NCI-H1436 (cell line): ENCODE results near the gene PJA2.

Experiments
- DNase-seq: peaks from one replicate; lab custom pipeline; 2025; lab: John Stamatoyannopoulos, UW

PJA2 gene

DNA sequence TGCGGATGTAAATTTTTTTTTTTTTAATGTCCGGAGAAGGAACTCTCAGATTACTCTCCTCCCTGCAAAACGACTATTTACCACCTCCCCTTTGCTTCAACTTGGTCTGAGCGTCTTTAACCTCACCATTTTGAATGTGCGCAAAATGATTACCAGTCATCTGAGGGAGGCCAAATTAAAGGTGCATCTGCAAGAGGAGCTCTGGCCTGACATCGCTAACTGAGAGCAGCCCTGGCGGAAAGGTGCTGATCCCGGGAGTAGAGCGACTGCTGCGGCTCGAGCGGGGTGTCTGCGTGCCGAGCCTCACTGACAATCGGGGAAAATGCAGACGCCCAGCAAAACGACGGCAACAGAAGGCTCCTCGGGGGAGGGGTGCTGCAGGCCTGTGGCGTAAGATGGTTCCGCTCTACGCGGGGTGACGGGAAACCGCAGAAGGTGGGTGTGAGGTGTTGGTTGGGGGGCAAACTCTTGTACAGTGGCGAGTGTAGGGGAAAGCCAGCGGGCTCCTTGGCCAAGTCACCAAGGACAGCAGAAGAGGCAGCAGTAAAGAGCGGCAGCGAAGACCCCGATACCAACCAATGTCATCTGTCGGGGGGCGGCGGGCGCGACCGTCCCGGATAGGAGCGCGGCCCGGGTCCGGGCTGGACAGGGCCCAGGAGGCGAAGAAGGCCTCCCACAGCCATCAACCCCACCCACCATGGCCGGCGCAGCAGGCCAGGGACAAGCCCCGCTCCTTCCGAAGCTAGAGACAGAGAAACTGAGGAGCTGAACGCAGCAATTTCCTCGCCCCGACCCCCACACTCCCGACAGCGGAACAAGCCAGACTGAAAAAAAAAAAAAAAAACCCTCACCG is 557 bp downstream of the PJA2 start:
- no peak for DNase-seq

DNA sequence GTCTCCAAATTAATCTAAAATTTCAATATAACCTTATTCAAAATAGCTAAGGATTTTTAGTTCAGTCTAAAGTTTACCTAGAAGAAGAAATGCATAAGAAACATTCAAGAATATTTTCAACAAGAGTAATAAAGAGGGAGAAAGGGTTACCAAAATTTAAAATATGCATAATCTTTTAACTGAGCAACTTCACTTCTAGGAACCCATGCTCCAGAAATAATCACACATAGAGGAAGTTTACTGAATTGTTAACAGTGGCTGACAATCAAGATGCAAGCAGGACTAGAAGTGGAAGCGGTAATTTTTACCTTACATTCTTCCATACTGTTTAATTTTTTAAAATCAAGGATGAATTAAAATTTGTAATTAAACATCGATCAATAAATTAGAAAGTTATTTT is 1.9 kb downstream of the PJA2 start:
- no peak for DNase-seq

DNA sequence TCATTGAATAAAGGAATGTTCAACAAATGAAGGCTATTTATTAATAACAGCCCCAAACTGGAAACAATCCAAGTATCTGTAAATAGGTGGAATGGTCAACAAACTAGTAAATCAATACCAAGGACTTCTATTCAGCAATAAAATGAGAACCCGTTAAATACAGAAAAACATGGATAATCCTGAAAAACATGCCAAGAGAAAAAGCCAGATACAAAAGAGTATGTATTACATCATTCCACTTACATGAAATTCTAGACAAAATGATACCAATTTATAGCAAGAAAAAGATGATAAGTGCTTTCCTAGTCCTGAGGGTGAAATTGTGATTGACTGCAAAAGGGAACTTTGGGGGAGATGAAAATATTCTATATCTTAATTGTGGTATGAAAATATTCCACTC is 3.1 kb downstream of the PJA2 start:
- no peak for DNase-seq

DNA sequence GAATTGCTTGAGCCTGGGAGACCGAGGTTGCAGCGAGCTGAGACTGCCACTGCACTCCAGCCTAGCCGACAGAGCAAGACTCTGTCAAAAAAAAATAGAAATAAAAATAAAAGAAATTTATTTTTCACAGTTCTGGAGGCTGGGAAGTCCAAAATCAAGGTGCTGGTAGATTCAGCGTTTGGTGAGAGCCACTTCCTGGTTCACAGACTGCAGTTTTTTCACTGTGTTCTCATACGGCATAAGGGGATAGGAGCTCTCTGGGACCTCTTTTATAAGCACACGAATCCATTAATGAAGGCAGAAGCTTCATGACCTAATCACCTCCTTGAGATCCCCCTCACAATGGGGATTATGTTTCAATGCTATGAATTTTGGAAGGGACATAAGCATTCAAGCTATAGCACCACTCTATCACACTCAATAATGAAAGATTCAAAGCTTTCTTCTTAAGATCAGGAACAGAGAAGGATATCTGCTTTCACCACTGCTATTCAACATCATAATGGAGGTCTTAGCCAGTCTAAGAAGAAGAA is 5.3 kb downstream of the PJA2 start:
- no peak for DNase-seq

DNA sequence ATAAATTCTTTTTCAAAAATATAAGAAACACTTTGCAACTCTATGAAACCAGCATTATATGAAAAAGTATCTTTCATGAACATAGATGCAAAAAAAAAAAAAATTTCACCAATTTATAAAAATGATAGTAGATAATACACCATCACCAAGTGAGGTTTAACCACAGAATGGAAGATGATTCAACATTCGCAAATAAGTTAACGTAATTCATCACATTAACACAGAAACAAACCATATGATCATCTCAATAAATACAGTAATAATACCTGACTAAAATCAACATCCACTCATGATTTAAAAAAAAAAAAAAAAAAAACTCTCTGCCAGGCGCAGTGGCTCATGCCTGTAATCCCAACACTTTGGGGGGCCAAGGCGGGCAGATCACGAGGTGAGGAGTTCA is 6.3 kb downstream of the PJA2 start:
- DNase-seq, result no peak

DNA sequence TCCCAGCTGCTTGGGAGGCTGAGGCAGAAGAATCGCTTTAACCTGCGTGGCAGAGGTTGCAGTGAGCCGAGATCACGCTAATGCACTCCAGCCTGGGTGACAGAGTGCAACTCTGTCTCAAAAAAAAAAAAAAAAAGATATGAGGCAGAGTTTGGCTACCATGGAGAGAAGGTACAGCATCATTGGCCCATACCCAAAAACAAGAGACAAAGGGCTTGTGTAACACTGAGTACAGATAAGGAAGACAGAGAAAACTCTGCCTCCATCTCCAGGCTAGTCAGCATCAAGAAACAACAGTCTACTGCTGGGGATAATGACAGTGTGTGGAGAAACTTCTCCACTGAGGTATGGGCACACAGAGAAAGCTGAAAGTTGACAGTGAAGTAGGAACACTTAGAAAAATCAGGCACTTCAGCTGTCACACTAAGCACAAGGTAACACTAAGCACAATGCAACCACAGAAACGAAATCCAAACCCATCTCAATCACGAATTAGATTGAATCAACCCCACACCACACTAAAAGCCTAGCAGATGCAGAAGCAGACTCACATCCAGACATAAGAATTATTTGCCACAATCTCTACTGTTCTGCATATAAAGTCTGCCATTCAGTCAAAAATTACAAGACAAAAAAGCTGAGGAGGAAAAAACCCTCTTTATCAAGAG is 10.5 kb downstream of the PJA2 start:
- no peak for DNase-seq

DNA sequence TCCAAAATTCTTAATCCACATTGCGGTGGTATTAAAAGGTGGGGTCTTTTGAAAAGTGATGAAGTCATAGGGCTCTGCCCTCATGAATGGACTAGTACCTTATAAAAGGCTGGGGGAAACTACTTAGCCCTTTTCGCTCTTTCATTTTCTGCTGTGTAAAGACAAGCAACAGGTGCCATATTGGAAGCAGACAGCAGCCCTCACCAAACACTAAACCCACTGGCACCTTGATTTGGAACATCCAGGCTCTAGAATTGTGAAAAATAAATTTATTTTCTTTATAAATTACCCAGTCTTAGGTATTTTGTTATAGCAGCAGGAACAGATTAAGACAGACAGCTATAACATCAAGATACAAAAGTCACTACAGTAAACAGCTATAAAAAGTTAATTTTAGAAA is 12.8 kb downstream of the PJA2 start:
- no peak for DNase-seq

DNA sequence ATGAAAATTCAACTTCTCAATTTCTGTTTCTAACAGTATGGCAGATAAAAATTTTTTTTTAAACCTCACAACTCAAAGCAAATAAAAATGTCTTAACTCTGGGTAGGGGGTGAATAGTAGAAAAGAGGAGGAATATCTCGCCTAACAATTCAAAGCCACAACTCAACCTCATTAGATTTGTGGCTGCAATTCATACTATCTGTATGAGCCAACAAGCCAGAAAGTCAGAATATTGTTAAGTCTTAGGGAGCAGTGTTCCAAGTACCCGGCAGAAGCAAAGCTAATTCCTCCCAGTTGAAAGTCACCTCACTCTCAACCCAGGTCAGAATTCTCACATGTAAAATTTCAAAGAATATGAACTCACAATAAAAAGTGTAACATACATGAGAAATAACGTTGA is 15.0 kb downstream of the PJA2 start:
- DNase-seq, result no peak

DNA sequence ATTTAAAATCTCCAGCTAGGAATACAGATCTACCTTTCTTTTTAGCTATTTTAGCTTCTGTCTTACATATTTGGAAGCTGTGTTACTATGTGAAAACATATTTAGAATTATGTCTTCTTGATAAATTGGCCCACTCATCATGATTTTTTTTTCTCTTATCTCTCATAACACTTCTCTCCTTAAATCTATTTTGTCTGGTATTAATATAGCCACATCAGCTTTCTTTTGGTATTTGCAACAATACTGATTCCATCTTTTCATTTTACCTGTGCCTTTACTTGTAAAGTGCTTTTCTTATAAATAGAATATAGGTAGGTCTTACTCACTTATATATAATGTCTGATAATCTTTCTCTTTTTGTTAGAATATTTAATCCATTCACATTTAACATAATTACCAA is 19.6 kb downstream of the PJA2 start:
- DNase-seq, result no peak

DNA sequence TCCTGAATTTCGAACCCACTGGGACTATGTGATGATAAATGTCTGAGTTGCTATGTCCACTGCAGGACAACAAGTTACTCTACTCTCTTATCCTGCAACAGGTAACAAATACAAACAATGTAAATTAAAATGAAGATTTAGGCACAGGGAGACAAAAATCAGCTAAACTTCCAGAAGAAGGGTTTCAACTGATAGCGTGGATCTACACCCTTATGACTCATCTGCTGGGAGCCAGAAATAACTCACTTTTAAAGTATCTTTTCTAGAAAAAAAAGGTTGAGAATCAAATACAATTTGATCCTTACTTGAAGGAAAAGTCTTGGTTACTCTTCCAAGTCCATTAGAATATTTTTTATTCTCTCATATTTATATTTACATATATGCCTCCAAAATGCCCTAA is 21.4 kb downstream of the PJA2 start:
- DNase-seq, result no peak

DNA sequence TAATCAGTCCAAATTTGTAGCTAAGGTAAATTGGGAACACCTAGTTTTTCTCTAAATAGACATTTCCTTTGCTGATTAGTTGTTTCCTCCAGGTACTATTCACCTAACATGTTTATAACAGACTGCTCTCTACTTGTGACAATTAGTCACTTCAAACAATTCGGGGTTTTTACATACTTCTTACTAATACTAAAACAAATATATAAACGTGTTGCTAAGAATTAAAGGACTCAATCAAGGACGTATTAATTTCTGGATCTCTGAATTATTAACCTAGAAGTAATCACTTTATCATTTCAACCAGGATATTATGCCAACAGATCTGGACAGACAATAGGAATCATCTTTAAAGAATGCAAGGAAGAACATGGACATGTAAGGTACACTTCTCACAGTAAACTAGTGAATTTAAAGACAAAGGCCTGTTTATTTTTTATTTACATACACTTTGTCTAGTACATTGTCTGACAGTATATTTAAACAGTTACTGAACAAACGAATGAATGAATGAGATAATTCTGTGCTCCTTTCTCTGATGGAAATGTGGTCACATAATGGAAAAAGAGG is 22.3 kb downstream of the PJA2 start:
- no peak for DNase-seq

DNA sequence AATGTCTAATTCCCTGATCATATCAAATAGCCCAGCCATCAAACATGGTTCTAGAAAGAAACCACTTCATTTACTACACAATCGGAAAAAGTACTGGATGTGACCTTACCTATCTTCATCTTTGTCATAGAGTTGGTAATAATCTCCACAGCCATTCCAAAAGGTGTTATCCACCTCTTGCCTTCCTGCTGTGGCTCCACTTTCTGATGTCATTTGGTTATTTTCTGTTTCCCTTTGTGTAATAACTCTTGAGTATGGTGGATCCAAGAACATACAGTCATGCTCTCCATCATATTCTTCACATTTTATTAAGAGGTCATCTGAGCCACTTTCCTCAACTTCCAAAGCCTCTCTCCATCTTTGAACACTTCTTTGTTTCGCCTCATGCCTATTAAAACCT is 31.7 kb downstream of the PJA2 start:
- no peak for DNase-seq

DNA sequence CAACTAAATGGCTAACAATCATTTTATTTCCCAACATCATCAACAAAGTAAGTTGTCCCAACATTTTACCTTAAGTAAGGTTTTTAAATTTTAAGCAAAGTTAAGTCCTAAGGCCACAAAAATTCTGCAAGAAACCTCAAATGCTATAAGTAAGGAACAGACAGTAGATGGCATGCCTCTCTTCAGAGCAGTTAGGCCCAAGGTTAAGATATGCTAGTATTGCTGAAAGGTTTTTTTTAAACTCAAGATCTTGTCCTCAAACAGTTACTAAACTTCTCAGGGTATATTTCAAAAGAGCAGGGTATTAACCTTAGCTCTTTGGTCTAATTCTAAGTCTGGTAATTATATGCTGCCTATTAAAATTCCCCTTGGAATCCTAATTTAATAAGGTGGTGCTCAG is 35.1 kb downstream of the PJA2 start:
- no peak for DNase-seq

DNA sequence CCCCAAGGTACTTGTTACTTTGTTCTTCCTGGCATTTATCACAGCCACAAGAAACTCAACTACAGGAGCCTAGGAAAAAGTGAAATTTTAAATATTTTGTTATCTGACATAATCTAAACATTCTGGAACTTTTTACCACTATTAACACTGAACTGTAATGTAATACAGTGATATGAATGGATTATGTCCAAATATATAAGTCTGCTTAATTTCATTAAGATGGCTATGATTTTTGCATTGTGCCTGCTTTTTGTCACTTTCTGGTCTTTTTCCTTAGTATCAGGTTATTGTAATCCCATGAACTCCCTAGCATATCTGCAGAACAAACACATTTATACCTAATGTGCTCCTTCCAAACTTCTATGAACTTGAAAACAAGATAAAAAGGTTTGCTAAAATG is 35.8 kb downstream of the PJA2 start:
- DNase-seq, result no peak

DNA sequence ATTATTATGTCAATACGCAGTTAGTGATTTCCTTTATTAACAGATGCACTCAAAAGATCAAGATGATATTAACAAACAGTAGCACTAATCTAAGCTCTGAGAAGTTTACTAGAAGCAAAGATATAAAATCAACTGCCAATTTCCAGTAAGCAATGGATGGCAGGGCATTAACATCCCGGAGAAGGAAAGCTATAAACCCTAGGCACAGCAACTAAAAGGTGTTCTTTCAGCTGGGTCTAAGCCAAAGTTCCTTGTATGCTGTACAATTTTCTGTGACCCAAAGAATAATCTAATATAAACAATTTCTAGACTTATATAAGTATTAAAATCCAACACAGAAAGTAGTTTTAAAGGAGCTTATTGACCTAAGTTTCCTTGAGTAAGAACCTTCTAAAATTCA is 39.4 kb downstream of the PJA2 start:
- no peak for DNase-seq

DNA sequence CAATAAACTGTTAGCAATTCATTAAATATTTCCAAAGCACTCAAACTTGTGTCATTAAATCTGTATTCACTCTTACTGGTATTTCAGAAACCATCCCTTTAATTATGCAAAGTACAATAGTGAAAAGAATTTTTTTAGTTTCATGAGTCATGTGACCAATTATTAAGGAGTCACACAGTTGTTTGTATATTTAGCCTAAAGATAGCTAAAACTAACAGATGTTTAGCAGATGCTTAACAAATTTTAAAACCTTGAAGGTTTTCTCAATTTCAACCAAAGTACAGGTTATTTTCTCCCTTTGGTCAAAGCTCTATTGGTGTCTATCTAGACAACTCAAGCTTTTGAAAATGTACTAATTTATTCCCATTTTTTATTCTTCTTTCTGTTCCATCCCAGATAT is 44.1 kb downstream of the PJA2 start:
- DNase-seq, result no peak

DNA sequence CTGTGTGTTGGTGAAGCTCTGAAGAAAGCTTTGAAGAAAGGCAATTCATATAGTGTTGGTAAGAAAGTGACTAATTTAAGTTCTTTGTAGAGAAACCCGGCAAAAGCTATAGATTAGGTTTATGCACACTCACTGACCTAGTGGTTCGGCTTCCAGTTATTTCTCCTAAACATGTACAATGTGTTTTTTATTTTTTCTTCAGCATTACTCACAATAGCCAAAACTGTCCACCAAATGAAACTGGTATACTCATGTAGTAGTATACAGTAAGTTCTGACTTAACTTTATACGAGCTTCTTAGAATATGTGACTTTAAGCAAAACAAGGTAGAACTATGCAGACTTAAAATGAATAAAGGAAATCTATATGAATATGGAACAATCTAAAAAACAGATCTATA is 44.8 kb downstream of the PJA2 start:
- DNase-seq, result no peak

DNA sequence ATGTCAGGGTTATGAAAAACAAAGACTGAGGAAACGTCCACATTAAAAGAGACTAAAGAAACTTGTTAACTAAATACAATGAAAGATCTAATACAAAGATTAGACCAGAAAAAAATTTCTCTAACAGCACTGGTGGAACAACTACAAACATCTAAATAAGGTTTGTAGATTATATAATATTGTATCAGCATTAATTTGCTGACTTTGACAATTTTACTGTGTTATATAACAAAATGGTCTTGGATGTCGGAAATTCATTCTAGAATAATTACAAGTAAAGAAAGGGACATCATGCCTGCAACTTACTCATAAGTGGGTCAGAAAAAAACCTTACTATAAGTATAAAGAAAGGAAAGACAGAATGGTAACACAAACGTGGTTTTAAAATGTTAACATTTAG is 50.1 kb downstream of the PJA2 start:
- DNase-seq, result no peak

DNA sequence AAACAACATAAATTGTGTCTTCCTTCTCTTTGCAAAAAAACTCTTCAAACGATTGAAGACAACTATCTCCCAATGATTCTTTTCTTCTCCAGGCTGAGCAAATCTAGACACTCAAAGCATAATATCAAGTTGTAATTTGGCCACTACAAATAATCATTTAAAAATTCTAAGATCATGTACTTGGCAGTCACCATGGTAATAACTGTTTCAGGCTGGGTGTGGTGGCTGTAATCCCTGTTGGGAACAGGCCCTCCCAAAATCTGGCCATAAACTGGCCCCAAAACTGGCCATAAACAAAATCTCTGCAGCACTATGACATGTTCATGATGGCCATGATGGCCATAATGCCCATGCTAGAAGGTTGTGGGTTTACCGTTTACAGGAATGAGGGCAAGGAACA is 52.0 kb downstream of the PJA2 start:
- DNase-seq, result no peak

DNA sequence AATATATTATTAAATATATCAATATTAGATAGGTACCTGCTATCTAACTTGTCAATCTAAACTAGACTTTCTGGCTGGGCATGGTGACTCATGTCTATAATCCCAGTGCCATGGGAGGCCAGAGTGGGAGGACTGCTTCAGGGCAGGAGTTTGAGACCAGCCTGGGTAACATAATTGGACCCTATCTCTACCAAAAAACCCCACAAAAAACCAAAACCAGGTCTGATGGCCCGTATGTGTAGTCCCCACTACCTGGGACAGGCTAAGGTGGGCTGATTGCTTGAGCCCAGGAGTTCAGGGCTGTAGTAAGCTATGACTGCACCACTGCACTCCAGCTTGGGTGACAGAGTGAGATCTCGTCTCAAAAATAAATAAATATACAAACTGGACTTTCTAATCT is 55.0 kb downstream of the PJA2 start:
- no peak for DNase-seq

DNA sequence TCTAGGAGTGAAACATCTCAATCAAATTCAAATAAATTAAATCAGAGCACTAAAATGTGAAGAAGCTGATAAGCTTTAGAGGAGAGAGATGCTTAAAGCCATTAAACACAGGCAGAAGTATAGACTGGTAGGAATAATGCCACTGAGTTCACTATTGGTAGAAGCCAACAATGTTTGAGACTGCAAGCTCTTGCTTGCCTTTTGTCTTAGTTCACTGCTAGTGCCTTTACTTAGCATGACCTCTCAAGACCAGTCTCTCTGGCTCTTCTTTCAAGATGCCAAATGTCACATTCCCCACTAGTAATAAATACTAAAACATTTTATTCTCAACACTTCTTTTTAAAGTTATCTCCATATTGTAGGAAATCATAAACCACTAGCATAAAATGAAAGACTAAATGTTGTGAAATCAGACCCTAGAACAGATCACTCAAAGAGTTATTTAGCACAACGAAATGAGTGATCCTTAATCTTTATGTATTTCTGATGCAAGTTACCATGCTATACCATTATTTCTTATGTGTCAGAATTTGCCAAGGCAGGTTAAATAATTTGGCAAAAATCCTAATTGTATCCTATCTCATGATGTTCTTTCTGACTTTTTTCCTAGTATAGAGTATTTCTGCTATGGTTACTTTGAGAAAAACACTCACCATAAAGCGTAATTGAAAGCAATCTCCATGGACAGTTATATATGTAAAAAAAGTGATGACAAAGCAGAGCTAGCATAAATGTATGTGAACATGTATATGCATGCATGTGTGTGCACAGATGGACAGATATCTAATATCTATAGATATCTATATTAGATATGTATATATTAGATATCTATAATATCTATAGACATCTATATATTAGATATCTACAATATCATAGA is 57.5 kb downstream of the PJA2 start:
- no peak for DNase-seq

DNA sequence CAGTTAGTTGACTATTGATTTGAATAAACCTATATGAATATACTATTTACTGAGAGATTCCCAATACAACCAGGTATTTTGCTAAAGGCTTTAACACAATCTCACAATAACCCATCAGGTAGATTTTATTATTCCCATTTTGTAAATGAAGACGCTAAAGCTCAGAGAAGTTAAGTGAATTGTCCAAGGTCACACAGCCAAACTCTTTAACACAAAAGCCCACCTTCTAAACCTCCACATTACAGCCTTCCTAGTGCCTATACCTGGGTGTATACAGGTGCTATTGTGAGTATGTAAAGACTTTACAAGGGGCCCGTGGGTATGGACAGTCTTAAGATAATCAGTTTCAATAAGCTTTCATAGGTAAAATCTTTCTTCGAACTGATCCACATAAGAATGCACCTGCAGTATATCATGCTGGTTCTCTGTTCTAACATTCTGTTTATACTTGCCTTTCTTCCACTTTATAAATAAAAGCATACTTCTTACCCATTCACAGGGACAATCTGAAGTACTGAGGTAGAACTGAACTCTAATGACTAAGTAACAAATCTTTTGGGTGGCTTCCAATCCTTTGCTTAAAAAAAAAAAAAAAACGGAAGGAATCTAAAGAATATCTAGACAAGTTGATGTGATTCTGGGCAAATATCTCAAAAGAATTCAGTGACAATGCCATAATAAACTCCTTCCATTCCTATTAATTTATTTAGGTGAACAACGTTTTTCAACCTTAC is 59.1 kb downstream of the PJA2 start:
- no peak for DNase-seq
